ENCODE results near the gene TMEM179.

TMEM179 gene

DNA sequence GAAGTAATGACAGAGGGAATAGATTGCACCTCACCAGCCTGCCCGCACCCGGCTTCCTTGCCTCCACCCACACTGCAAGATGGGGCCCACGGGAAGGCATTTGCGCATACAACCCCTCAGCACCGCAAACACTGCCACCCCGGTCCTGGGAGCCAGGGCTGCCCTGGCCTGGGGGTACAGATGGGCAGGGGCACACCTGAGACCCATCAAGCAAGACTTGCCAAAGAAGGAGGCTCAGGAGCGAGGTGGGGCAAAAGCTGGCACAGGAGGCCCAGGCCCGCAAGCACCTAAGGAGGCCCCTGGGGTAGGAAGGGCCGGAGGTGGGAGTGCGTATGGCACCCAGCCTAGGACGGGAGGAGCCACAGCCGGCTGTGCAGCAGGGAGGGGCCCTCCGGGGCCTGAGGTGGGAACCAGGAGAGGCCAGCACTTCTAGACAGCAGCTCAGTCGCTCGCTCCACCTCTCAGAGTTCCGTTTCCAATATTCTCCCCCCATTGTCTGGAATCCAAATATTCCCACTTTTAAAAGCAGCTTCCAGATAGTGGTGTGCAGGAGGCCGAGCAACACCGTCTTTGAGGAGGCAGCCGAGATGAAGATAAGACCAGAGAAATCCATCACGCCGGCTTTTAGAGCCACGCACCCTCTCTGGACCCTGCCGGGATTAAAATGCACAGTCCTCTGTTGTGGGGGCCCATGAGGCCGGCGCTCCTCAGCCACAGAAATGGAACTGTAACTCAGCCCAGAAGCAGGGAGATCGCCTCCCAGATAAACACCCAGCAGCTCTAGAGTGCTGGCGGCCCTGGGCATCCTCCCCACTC lies 37.2 kb downstream of the TMEM179 start:
- no peak for DNase-seq

DNA sequence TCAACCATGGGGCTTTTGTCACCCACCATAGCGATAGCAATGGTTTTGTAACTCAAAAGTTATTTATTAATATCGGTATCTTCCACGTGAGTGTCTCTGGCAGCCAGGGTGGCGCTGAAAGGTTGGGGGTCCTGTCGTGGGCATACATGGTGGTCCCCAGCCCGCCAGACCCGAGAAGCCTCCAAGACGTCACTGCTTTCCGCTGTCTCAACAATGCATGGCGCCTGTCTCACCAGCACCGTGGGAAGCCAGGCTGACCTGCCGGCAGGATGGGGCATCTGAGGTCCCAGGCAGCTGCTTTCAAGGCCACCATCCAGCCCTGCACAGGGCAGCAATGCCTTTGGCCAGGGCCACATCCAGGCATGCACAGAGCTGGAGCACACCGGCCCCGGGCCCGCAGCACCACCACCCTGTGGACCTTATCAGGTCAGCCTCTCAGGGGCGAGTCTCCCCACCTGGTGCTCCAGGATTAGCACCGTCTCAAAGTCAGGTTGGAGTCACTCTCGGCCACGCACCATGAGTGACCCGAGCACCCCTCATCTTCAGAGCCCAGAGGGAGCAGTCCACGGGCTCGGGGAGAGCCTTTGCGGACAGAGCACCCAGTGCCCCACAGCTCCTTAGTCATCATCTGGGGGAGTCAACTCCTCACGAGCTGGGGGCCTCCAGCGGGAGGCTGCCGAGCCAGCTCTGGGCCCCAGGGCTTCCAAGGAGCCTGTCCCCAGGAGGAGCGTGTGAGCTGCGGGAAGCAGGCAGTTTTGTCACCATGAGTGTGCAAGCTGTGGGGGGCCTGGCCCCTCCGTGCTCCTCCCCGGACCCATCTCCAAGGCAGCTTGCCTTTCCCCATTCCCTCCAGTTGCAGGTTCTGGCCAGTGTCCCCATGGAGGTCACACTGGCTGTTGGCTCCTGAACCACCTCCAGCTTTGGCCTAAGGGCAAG lies 39.6 kb downstream of the TMEM179 start:
- no peak for DNase-seq

DNA sequence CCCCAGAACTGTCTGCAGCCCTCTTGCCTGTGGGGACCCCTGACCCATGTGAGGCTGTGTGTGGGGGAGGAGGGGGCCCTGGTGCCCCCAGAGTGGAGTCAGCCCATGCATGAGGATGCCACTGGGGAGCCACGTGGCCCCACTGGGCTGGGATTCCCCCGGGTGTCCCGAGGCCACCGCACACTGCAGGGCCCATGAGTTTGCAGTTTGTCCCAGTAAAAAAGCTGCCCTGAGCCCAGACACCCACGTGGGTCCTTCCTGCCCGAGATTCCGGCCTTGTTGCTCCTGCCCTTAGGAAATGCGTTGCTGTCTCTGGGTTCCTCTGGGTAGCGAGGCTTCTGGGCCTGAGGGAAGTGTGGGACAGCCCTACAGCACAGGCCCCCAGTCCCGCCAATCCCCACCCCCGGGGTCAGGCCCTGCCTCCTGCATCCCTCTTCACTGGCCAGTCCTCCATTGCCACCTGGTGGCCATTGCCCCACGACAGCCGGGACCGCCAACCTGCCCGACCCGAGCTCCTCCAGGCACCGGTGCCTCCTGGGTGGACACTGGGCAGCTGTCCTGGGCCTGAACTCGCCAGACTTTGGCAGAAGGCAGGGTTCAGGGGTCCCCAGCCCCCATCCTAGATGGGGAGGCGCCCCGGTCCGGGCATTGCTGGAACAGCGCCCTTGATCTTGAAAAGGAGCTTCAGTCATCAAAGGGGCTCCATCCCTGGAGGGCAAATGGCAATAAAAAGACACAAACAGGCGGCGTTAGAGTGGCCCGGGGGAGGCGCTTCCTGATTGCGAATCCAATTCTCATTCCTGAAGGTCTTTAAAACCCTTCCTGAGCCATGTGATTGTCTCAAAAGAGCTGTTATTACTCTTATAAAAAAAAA lies 40.6 kb downstream of the TMEM179 start:
- peak; percentile 61 to 64 for DNase-seq

DNA sequence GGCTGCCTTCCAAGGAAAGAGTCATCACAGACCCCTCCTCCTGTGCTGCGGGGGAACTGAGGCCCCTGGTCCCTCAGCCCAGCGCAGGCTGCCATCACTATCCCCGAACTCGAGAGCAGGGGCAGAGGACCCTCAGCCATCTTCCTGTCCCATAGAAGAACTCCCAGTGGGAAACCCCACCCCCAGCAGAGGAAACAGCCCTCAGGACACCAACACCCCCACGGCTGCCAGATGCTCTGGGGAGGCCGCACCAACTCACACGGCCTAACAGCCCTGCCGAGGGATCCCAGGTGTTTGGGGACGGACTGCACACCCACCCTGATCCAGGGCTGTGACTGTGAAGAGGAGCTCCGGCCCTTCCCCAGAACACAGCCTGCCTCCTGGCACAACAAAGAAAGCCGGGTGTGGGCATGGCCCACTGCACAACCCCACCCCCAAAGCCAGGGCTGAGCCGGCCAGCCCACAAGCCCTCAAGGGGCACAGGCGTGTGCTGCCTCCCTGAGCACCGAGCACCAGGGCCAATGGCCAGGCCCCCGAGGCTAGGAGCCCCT lies 41.3 kb downstream of the TMEM179 start:
- DNase-seq = no peak

DNA sequence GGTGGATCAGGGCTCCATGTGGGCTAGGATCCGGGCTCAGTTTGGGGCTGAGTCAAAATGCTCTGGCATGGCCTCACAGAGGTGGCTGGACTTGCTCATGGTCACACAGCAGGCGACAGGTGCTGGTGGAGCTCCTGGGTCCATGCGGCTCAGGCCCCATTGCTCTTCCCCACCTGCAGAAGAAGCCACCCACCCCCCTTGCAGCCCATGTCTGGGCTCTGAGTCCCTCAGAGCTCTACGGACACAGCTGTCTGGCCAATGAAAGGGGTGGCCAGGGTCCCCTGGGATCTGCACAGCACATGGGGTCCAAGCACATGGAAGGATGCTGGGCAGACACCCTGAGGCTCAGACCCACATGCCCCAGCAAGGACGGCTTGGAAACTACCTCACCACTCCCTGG lies 42.0 kb downstream of the TMEM179 start:
- no peak for DNase-seq

DNA sequence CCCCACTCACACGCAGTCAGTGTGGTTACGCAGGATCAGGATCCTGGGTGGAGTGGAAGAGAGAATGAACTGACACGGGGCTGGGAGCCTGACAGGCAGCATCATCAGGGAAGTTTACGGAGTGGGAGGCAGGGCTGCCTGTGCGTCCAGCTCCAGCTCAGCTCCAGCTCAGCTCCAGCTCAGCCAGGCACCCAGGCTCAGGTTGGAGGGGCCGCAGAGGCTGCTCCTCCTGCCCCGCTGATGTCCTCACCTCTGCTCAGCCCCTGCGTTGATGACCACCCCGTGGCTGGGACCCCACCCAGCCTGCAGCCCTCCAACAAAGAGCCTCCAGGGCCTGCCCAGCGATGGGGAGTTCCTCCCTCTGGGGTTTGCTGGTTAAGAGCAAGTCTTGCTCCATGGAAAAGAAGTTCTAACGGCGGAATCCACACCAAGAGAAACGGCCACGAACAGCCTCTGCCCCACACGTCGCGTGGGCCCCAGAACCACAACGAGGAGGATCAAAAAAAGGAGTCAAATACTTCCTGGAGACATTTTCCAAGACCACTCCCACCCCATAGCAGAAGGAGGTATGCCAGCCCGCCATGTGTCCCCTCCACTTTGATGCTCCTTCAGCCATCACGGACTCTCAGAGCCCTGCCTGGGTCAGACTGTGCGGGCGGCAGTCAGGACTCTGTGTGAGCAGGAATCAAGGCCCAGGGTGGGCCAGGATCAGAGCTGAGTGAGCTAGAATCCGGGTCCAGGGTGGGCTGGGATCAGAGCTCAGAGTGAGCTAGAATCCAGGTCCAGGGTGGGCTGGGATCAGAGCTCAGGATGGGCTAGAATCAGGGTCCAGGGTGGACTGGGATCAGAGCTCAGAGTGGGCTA lies 42.7 kb downstream of the TMEM179 start:
- no peak for DNase-seq

DNA sequence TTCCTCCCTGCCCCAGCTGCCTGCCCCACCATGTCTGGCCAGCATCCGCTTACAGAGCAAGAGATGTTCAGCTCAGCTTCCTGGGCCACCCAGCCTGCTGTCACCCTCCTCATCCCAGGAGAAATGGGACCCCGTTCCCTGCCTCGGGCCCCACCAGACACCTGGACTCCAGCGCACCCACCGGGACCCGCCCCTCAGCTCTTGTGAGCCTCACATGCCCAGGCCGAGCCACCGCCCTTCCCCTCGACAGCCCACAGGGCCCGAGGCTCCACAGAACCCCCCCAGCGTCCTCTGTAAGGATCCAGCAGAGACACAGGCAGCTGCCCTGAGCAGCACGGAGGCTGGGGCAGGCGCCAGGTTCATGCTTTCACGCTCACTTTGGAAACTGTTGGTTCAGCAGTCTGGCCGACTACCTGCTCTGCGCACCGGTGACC lies 43.4 kb downstream of the TMEM179 start:
- DNase-seq = no peak

DNA sequence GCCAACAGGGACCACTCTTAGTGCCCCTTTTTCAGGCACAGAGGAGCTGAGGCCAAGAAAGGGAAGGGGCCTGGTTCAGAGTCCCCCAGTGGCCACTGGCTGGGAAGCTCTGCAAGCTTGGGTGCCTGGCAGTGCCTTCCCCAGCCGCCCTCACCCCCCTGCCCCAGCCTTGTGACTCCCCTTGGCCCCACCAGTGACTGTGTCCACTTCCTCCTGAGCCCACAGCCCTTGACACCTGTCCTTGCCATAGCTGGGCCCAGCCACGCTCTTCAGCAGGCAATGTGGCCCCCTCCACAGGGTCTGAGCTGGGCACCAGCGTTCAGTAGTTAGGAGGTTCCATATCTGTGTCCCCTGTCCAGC lies 44.0 kb downstream of the TMEM179 start:
- DNase-seq = no peak

DNA sequence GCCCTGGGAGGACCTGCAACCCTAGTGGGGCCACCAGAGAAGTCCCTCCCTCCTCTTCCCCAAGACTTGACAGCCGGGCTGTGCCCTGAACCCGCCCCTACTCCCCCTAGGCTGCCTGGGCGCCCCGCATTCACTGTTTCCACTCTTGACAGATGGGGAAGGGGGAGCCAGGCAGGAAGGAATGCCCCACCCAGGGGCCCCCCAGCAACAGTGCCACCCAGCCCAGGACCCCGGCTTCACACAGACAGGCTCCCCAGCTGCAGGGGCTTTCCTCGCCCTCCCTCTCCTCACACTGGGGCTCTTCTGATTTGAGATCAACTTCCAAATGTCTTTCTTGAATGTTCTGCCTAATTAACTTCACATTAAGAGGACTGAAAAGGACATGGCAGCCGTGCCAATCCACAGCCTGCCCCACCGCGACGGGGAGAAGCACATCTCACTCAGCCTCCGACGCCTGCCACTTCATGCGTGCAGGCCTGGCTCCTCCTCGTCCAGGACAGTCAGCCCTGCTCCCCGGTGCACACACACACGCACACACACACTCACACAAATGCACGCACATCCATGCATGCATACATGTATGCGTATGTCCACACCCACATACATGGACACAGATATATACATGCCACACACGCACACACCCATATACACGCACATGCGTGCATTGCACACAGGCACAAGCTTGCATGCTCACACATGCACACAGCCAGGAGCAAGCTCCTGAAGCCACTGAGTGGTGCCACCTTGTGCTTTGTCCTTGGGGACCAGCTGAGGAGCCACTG lies 44.6 kb downstream of the TMEM179 start:
- no peak for DNase-seq

DNA sequence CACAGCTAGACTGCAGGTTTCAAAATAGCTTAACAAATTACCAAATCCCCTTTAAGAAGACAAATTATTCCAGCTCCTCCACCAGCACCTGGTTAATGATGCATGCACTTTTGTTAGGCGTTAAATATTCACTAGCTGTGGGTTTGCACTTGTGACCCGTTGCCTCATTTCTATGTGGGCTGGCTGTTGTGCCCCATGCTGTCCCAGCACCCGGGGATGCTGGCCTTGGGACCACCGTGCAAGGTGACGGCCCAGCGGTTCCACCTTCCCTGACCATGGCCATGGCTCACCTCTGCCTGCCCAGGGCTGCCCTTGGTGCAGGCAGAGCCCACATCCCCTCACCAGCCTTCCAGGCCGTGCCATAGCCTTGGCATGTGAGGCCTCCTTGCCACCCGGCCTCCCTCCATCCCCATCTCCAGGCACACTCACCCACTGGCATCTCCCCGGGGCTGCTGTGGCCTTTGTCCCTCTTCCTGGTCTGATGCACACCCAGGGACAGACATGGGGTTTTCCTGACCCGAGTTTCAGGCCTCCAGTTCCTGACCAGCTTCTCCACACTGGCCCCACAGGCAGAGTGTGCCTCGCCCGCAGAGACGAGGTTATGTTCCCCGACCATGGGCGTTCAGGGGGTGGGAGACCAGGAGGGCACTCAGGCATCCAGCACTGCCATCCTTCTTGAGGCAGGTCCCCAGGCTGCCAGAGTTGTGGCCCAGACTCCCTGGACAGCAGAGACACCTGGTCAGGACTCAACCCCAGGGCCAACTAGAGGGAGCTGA lies 45.4 kb downstream of the TMEM179 start:
- no peak for DNase-seq

DNA sequence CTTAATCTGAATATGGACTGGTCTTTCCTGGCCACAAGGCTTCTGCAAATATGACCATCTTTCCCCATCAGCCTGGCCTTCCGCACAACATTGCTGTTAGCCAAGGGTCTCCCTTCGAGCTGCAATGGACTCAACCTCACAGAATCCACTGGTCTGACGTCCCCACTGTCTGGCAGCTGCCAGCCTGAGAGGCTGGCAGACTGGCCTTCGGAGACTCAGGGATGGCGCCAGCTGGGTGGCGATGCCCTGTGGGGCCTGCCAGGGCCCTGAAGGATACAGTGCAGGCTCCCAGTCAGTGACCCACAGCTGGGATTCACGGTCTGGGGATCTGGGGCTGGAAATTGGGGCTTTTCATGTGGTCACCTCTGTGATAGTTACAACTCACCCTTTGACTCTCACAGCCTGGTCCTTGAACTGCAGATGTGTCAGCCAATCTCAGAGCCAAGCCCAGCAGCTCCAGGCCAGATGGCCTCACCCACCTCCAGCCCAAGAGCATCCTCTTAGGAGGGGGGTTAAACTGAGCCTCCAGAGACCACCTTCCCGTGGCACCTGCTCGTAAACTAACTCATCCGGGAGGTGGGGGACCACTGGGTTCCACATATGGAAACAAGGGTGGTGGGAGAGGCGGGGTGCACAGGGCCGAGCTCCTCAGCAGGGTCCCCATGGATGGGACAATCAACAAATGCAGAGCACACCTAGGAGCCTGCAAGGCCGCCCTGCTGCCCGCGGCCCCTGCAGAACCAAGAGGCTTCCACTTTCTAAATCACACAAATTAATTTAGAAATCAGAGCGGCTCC lies 46.1 kb downstream of the TMEM179 start:
- no peak for DNase-seq

DNA sequence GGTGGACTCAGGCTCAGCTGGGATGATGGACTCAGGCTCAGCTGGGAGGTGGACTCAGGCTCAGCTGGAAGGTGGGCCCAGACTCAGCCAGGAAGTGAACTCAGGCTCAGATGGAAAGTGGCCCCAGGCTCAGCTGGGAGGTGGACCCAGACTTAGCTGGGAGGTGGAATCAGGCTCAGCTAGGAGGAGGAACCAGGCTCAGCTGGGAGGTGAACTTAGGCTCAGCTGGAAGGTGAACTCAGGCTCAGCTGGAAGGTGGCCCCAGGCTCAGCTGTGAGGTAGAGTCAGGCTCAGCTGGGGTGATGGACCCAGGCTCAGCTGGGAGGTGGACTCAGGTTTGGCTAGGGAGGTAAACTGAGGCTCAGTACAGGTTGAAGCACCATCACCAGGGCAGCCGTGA lies 46.8 kb downstream of the TMEM179 start:
- no peak for DNase-seq

DNA sequence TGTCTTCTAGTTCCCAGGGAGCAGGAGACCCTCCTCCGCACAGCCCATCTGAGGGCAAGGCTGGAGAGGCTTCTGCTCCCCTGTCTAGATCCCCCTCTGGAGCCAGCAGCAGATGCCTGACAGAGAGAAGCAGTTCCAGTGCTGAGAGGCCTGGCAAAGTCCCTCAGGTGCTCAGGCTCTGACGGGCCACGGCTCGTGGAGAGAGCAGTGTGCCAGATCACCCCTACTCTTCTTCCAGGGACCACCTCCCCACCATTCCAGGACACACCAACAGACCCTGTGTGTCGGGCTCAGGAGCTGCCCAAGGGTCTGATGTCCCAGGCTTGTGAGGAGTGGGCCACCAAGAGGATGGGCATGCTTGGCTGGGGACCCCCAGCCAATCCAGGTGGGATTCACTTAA lies 47.5 kb downstream of the TMEM179 start:
- DNase-seq = no peak

DNA sequence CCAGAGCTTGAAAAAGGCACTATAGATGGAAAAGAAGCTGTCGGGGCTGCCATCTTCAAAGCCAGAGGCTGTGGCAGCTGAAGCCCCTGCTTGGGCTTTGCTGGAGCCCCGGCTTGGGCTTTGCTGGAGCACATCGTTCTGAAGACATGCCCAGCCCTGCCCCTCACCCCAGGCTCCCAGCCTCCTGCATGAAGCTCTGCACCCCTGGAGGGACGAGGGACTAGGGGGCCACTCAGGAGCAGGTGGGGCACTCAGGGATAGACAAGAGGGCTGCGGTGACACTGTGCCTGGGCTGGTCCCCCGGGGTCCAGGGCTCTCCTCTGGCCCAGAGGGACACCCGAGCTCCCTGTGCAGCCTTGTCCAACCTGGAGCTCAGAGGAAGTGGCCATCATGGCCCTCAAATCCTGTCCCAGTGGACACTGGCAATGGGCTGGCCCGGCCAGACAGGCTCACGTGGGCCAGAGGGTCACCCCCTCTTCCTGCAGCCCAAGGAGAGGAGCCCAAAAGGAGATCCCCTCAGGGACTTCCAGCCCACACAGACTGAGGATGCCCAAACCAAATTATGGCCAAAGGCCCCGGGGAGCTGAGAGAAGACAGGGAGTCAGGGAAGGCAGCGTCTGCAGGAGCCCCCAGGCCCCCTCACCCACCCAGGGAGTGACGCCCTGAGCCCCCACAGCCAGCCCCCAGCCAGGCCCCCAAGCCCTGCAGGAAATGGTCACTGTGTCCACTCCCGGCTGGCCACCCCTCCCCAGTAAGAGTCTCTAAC lies 48.1 kb downstream of the TMEM179 start:
- no peak for DNase-seq

DNA sequence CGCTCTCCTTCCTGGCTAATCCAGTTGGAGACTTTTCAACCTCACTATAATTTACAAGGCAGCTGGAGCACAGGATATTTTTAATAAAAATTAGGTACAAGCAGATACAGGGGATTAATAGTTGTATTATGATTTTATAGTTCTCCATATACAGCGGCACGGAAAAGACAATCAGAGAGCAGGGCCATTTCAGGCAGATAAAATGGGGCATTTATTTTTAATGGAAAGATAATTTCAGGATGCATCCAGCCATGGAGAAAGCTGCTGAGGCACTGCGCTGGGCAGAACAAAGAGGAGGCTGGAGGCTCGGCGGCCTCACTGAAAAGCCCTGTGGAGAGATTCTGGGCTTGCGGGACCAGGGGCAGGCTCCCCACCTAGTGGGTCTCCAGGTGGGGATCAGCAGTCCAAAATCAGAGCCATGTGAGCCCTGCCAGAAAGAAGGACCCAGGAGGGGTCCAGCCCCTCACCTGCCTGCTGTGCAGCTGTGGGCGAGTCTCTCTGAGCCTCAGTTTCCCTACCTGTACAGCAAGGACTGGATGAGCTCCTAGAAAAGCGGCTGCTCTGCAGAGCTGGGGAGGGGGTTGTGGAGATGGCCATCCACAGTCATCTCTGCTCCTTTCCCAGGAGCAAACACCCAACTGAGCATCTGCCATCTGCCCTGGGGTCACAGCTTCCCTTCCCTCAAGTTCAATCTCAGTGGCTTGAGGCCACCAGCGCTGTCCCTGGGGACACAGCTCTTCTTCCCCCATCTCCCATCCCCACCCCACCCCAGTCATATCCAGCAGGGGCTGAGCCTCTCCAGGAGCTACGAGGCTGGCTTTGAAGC lies 48.9 kb downstream of the TMEM179 start:
- no peak for DNase-seq

DNA sequence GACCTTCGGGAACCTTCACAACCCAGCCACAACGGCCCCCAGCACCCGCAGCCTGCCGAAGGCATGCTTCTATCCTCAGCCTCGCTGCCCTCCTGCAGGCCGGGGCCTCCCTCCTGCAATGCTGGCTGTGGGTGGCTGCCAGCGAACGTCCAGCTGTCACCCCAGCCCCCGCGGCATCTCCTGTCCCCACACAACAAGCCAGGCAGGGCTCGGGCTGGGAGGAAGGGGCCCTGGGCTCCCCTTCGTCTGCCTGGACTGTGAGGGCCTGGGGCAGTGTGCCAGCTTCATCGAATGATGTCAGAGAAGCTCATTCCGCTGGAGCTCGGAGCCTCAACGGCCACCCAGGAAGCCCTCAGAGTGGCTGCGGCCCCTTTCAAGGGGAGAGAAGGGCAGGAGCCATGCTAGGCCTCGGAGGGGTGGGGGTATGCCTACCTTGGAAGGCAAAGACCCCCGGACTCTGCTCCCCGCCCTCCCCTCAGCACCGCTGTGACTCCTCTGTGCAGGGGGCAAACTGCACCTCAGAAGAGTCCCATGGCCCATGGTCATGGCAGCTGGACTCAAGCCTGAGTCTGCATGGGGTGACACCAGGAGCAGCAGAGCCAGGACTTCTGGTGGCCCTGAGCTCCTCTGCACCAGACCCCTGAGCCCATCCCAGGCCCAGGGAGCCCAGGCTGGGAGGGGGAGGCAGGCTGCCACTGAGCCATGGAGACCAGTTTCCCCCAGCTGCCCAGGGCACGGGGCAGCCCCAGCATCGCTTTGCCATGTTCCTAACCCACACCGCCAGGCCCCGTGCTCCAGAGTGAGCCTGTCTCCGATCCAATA lies 49.8 kb downstream of the TMEM179 start:
- no peak for DNase-seq

Measured in stimulated activated CD4-positive, alpha-beta T cell treated with anti-CD3 and anti-CD28 coated beads, Interleukin-2, amount 100 ng/mL, for 48 hours (primary cell).